WTC11 (cell line): Measurements from ENCODE around the gene LYRM1. TPM values are rescaled to one million over a fixed set of nuclear protein-coding genes. Genes with fewer than 3 reads are reported as not detected.

Experiments
- ATAC-seq: fragments of 200-7000 bp; cut with Tn5 transposase; 2 replicates; pipeline ENCODE4 v1.10.0; 2021; ENCODE audit warnings: mild to moderate bottlenecking, moderate library complexity
- CTCF ChIA-PET: fragments of 300-600 bp; sonication (Branson Sonifier 250); formaldehyde crosslinking; loops from one replicate; lab custom pipeline; 2021; ENCODE audit warnings: antibody characterized with exemption; lab: Charles Lee
- POLR2A ChIA-PET: fragments of 350-600 bp; sonication (Branson Sonifier 250); formaldehyde crosslinking; loops from one replicate; lab custom pipeline; 2021; ENCODE audit warnings: antibody characterized with exemption; lab: Charles Lee
- DNase-seq: peaks from one replicate; pipeline ENCODE4 v3.0.0; 2021; ENCODE audit warnings: low spot score
- H3K27ac Mint-ChIP-seq: 2 replicates; pipeline ENCODE4 v1.8.0; 2021; ENCODE audit warnings: mixed read lengths
- H3K27me3 Mint-ChIP-seq: 2 replicates; pipeline ENCODE4 v1.8.0; 2021; ENCODE audit warnings: low read depth, mild to moderate bottlenecking, moderate library complexity, mixed read lengths
- H3K36me3 Mint-ChIP-seq: 2 replicates; pipeline ENCODE4 v1.8.0; 2021; ENCODE audit warnings: mixed read lengths
- H3K4me1 Mint-ChIP-seq: 2 replicates; pipeline ENCODE4 v1.8.0; 2022; ENCODE audit warnings: mixed read lengths
- H3K4me3 Mint-ChIP-seq: 2 replicates; pipeline ENCODE4 v1.8.0; 2021; ENCODE audit warnings: mild to moderate bottlenecking, moderate library complexity, mixed read lengths
- H3K9me3 Mint-ChIP-seq: 2 replicates; pipeline ENCODE4 v1.8.0; 2021; ENCODE audit warnings: mixed read lengths
- IRF2 ChIP-seq: sonication (generic); formaldehyde crosslinking; IDR thresholded peaks from 2 replicates; pipeline ENCODE4 v1.8.0; 2022; ENCODE audit warnings: low read depth, missing genetic modification reagents, borderline replicate concordance
- MXD4 ChIP-seq: fragments of 250-450 bp; sonication (Bioruptor Pico); IDR thresholded peaks from 2 replicates; pipeline ENCODE4 v1.8.0; 2021; ENCODE audit warnings: mild to moderate bottlenecking, moderate library complexity, borderline replicate concordance
- NFATC4 ChIP-seq: fragments of 250-450 bp; sonication (Bioruptor Pico); IDR thresholded peaks from 2 replicates; pipeline ENCODE4 v1.9.0; 2021; ENCODE audit warnings: mild to moderate bottlenecking
- PRRX2 ChIP-seq: fragments of 250-450 bp; sonication (Bioruptor Pico); IDR thresholded peaks from 2 replicates; pipeline ENCODE4 v1.8.0; 2021; ENCODE audit warnings: mild to moderate bottlenecking
- ZNF317 ChIP-seq: sonication (generic); formaldehyde crosslinking; IDR thresholded peaks from 2 replicates; pipeline ENCODE4 v1.8.1; 2023; ENCODE audit warnings: low read depth, mild to moderate bottlenecking, moderate library complexity, missing genetic modification reagents, borderline replicate concordance
- total RNA-seq: library from RNA; stranded (reverse); gene quantifications from 3 replicates; pipeline ENCODE4 v1.2.3, GENCODE V29; 2021
- TF ChIP-seq, protein P1 (sequence below): sonication (generic); formaldehyde crosslinking; IDR thresholded peaks from 2 replicates; pipeline ENCODE4 v1.8.0; 2022; ENCODE audit warnings: missing genetic modification reagents
- TF ChIP-seq, protein P2 (sequence below): sonication (generic); formaldehyde crosslinking; IDR thresholded peaks from 2 replicates; pipeline ENCODE4 v1.8.0; 2023; ENCODE audit warnings: missing genetic modification reagents, mild to moderate bottlenecking, borderline replicate concordance
- TF ChIP-seq, protein P3 (sequence below): sonication (generic); formaldehyde crosslinking; IDR thresholded peaks from 2 replicates; pipeline ENCODE4 v1.8.1; 2022; ENCODE audit warnings: low read depth, missing genetic modification reagents, borderline replicate concordance
- TF ChIP-seq, protein P4 (sequence below): sonication (generic); formaldehyde crosslinking; IDR thresholded peaks from 2 replicates; pipeline ENCODE4 v1.8.0; 2022; ENCODE audit warnings: mild to moderate bottlenecking, missing genetic modification reagents
- TF ChIP-seq, protein P5 (sequence below): sonication (generic); formaldehyde crosslinking; IDR thresholded peaks from 2 replicates; pipeline ENCODE4 v1.8.1; 2023; ENCODE audit warnings: mild to moderate bottlenecking, missing genetic modification reagents, moderate library complexity
- TF ChIP-seq, protein P6 (sequence below): fragments of 250-450 bp; sonication (Bioruptor Pico); IDR thresholded peaks from 2 replicates; pipeline ENCODE4 v1.9.0; 2021; ENCODE audit warnings: mild to moderate bottlenecking
- TF ChIP-seq, protein P7 (sequence below): fragments of 250-450 bp; sonication (Bioruptor Pico); IDR thresholded peaks from 2 replicates; pipeline ENCODE4 v2.1.2; 2022; ENCODE audit warnings: mild to moderate bottlenecking, moderate library complexity

LYRM1 gene
- total RNA-seq, 1 experiment from 2014 or later, result 11.4 TPM

DNA sequence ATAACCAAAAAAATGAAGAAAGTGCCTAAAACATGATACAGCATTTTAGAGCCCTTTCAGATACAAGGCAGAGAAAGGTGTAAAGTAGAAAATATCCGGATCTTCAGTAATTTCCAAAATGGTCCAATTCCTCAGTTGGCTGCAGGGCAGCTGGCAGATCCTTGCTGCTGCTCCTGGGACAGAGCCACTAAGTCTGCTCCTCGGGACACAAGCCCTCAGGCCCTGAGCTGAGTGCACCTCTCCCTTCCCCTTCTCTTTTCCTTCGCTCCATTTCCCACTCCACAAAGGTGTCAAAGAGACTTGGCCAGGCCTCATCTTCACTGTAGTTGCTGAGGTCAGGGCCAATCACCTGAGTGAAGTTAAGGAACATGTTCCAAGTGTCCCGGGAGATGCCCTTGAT lies 40.9 kb upstream of the LYRM1 start:
- ChIA-PET CTCF (no interaction called here), POLR2A (no interaction called here)
- ATAC-seq (peak; percentile 58), DNase-seq (no peak)
- H3K27ac Mint-ChIP-seq, result peak overlapping the region; percentile 94
- no peaks in the 10 kb centered on the region for H3K27me3 Mint-ChIP-seq
- H3K4me3 Mint-ChIP-seq, result no peak overlapping the region; the same call in 1 of the 2 replicates
- TF ChIP-seq MXD4 (CRISPR knock-in tag) (no peak), IRF2 (CRISPR knock-in tag) (no peak), NFATC4 (CRISPR knock-in tag) (no peak), PRRX2 (CRISPR knock-in tag) (no peak), ZNF317 (CRISPR knock-in tag) (no peak)
- TF ChIP-seq, protein P1, sequence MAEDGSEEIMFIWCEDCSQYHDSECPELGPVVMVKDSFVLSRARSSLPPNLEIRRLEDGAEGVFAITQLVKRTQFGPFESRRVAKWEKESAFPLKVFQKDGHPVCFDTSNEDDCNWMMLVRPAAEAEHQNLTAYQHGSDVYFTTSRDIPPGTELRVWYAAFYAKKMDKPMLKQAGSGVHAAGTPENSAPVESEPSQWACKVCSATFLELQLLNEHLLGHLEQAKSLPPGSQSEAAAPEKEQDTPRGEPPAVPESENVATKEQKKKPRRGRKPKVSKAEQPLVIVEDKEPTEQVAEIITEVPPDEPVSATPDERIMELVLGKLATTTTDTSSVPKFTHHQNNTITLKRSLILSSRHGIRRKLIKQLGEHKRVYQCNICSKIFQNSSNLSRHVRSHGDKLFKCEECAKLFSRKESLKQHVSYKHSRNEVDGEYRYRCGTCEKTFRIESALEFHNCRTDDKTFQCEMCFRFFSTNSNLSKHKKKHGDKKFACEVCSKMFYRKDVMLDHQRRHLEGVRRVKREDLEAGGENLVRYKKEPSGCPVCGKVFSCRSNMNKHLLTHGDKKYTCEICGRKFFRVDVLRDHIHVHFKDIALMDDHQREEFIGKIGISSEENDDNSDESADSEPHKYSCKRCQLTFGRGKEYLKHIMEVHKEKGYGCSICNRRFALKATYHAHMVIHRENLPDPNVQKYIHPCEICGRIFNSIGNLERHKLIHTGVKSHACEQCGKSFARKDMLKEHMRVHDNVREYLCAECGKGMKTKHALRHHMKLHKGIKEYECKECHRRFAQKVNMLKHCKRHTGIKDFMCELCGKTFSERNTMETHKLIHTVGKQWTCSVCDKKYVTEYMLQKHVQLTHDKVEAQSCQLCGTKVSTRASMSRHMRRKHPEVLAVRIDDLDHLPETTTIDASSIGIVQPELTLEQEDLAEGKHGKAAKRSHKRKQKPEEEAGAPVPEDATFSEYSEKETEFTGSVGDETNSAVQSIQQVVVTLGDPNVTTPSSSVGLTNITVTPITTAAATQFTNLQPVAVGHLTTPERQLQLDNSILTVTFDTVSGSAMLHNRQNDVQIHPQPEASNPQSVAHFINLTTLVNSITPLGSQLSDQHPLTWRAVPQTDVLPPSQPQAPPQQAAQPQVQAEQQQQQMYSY (CRISPR knock-in tag), result no peak
- TF ChIP-seq, protein P2, sequence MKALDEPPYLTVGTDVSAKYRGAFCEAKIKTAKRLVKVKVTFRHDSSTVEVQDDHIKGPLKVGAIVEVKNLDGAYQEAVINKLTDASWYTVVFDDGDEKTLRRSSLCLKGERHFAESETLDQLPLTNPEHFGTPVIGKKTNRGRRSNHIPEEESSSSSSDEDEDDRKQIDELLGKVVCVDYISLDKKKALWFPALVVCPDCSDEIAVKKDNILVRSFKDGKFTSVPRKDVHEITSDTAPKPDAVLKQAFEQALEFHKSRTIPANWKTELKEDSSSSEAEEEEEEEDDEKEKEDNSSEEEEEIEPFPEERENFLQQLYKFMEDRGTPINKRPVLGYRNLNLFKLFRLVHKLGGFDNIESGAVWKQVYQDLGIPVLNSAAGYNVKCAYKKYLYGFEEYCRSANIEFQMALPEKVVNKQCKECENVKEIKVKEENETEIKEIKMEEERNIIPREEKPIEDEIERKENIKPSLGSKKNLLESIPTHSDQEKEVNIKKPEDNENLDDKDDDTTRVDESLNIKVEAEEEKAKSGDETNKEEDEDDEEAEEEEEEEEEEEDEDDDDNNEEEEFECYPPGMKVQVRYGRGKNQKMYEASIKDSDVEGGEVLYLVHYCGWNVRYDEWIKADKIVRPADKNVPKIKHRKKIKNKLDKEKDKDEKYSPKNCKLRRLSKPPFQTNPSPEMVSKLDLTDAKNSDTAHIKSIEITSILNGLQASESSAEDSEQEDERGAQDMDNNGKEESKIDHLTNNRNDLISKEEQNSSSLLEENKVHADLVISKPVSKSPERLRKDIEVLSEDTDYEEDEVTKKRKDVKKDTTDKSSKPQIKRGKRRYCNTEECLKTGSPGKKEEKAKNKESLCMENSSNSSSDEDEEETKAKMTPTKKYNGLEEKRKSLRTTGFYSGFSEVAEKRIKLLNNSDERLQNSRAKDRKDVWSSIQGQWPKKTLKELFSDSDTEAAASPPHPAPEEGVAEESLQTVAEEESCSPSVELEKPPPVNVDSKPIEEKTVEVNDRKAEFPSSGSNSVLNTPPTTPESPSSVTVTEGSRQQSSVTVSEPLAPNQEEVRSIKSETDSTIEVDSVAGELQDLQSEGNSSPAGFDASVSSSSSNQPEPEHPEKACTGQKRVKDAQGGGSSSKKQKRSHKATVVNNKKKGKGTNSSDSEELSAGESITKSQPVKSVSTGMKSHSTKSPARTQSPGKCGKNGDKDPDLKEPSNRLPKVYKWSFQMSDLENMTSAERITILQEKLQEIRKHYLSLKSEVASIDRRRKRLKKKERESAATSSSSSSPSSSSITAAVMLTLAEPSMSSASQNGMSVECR (CRISPR knock-in tag), result no peak
- TF ChIP-seq, protein P3, sequence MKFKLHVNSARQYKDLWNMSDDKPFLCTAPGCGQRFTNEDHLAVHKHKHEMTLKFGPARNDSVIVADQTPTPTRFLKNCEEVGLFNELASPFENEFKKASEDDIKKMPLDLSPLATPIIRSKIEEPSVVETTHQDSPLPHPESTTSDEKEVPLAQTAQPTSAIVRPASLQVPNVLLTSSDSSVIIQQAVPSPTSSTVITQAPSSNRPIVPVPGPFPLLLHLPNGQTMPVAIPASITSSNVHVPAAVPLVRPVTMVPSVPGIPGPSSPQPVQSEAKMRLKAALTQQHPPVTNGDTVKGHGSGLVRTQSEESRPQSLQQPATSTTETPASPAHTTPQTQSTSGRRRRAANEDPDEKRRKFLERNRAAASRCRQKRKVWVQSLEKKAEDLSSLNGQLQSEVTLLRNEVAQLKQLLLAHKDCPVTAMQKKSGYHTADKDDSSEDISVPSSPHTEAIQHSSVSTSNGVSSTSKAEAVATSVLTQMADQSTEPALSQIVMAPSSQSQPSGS (CRISPR knock-in tag), result no peak
- TF ChIP-seq, protein P4, sequence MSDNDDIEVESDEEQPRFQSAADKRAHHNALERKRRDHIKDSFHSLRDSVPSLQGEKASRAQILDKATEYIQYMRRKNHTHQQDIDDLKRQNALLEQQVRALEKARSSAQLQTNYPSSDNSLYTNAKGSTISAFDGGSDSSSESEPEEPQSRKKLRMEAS (CRISPR knock-in tag), result no peak
- TF ChIP-seq, protein P5, sequence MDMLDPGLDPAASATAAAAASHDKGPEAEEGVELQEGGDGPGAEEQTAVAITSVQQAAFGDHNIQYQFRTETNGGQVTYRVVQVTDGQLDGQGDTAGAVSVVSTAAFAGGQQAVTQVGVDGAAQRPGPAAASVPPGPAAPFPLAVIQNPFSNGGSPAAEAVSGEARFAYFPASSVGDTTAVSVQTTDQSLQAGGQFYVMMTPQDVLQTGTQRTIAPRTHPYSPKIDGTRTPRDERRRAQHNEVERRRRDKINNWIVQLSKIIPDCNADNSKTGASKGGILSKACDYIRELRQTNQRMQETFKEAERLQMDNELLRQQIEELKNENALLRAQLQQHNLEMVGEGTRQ (CRISPR knock-in tag), result no peak
- TF ChIP-seq, protein P6, sequence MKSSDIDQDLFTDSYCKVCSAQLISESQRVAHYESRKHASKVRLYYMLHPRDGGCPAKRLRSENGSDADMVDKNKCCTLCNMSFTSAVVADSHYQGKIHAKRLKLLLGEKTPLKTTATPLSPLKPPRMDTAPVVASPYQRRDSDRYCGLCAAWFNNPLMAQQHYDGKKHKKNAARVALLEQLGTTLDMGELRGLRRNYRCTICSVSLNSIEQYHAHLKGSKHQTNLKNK (CRISPR knock-in tag), result no peak
- TF ChIP-seq, protein P7, sequence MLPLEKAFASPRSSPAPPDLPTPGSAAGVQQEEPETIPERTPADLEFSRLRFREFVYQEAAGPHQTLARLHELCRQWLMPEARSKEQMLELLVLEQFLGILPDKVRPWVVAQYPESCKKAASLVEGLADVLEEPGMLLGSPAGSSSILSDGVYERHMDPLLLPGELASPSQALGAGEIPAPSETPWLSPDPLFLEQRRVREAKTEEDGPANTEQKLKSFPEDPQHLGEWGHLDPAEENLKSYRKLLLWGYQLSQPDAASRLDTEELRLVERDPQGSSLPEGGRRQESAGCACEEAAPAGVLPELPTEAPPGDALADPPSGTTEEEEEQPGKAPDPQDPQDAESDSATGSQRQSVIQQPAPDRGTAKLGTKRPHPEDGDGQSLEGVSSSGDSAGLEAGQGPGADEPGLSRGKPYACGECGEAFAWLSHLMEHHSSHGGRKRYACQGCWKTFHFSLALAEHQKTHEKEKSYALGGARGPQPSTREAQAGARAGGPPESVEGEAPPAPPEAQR (CRISPR knock-in tag), result no peak
- peaks cover 3% of the 10 kb centered on the region for H3K9me3 Mint-ChIP-seq
- H3K4me1 Mint-ChIP-seq, result peaks cover 49% of the 10 kb centered on the region
- peaks cover 20% of the 10 kb centered on the region for H3K36me3 Mint-ChIP-seq
